Endothelial cell of hepatic sinusoid (primary cell): ENCODE data around the gene CSN2.
"Not testable (repeated sequence)": the region's sequence is repeated elsewhere in the genome, so short reads cannot be mapped to it uniquely, and the experiment has no call there.

Experiments
- in situ Hi-C: cut with HindIII; loops from 2 replicates; pipeline ENCODE4 v1.10.0; 2017; ENCODE audit warnings: low sequenced_read_pairs

CSN2 gene

DNA sequence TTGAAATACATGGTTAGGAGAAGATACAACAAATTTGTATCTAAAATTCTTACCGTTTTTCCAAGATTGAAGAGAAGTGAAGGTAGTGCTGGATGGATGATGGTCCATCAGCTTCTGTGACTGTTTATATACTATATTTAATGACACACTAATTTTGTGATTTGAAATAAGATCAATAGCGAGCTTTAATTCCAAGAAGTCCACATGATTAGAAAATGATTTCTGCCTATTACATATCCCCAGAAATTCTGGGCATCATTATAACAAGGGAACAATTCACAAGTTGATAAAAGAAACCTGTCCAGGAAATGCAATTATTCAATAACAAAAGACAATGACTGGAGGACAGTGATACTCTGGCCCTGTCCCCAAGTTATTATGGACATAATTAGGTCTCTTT is at the start of gene CSN2:
Gene CSN2, minus strand, starts transcription at position 101 of the 400 bp plus-strand sequence. CDS start 4,733 bp downstream, outside the sequence.
- in situ Hi-C loops, result no loop called here

DNA sequence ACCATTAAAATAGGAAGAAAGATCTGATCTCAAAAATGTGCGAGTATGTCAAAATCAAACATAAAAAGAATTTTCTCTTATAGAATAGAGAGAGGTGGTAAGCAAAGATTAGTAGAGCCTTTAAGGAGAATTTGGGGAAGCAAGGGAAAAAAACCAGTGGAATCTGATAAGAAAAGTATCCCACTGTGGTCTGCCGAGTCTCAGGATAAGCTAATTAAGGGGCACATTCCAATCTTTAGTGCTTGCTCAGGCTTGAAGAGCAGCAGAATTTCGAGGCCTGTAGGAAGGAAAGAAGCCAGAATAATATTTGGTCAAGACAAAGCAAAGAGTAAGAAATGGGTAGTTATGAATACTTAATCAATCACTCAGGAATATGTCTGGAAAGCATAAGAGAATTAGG is 43.2 kb upstream of the CSN2 start:
- in situ Hi-C loops, result no loop called here

GRCh38 chr4:70002507-70002906 is 37.0 kb upstream of the CSN2 start:
- in situ Hi-C loops, result no loop called here

GRCh38 chr4:70000711-70001110 is 35.2 kb upstream of the CSN2 start:
- in situ Hi-C loops, result no loop called here

- in situ Hi-C loops, result no loop called here
Observed at GRCh38 chr4:69999420-69999819, 33.9 kb upstream of the CSN2 start.

- in situ Hi-C loops, result no loop called here
Observed at GRCh38 chr4:69995526-69996016, 30.0 kb upstream of the CSN2 start, which contains the start of gene STATH. Gene STATH (plus strand): TSS chr4:69995966. CDS start chr4:69998438, 2,472 bp downstream.

DNA sequence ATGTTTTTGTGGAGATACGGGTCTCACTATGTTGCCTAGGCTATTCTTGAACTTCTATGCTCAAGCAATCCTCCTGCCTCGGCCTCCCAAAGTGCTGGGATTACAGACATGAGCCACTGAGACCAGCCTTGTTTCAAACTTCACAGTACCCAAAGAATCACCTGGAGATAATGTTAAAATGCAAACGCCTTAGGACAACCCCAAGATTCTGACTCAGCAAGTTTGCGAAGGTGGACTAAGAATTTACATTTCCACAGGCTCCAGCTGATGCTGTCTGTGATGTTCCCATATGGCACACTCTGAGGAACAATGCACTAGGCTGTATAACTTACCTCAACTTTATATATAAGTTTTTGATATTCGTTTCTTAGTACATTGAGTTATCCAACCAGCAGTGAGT is 29.3 kb upstream of the CSN2 start:
- in situ Hi-C loops, result no loop called here

- in situ Hi-C loops, result no loop called here
Observed at GRCh38 chr4:69991016-69991415, 25.5 kb upstream of the CSN2 start.

- in situ Hi-C loops, result no loop called here
Observed at GRCh38 chr4:69986663-69987062, 21.1 kb upstream of the CSN2 start.

- in situ Hi-C loops, result no loop called here
Observed at GRCh38 chr4:69984030-69984443, 18.5 kb upstream of the CSN2 start.

DNA sequence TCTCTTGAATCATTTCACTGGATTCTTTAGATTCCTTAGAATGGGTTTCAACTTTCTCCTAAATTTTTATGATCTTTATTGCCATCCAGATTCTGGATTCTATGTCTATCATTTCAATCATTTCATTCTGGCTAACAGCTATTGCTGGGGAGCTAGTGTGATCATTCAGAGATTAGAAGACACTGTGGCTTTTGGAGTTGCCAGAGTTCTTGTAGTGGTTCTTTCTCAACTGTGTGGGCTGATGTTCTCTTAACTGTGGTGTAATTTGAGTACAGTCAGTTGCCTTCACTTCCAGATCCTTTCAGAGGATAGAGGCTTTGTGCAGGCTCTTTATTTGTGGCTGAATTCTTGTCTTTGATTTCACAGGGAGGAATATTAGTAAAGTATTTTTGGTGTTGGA is 12.1 kb upstream of the CSN2 start:
- in situ Hi-C loops, result no loop called here

GRCh38 chr4:69974631-69975030 is 9.1 kb upstream of the CSN2 start:
- in situ Hi-C loops, result no loop called here

- in situ Hi-C loops, result no loop called here
Observed at GRCh38 chr4:69970071-69970470, 4.5 kb upstream of the CSN2 start.

DNA sequence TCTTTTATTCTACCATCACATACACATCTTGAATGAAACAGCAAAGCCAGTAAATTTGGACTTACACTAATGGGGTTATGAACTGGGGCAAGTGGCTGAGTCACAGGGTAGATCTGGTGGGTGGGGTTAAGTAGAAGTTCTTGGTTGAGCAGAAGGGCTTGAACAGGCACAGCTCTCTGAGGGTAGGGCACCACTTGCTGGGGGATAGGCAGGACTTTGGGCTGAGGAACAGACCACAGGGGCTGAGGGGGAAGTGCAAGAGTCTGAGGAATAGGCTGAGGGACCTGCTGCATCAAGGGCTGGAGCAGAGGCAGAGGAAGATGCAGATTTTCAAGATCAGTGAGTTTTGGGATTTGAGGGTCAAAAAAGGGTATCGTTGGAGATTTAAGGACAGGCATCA is 8.3 kb downstream of the CSN2 start:
- in situ Hi-C loops, result no loop called here

GRCh38 chr4:69951602-69952001 is 13.9 kb downstream of the CSN2 start:
- in situ Hi-C loops, result no loop called here

DNA sequence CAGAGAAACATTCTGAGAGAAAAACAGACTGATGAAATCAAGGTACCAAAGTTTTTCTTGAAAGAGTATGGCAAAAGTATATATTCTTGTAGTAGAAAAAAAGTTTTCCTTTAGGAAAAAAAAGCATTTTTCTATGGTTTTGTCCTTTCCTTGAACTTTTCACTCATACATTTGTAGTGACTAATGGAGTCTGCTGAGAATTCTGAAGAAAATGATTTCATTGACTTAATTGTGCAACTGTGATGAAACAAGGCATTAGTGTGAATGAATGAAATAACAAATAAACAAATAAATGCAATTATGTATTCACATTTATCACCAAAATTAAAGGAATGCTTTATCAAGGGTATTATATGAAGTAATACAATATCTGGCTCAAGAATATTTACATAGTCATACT is 29.0 kb downstream of the CSN2 start:
- in situ Hi-C loops, result no loop called here

GRCh38 chr4:69934150-69934549 is 31.4 kb downstream of the CSN2 start:
- in situ Hi-C loops, result no loop called here

DNA sequence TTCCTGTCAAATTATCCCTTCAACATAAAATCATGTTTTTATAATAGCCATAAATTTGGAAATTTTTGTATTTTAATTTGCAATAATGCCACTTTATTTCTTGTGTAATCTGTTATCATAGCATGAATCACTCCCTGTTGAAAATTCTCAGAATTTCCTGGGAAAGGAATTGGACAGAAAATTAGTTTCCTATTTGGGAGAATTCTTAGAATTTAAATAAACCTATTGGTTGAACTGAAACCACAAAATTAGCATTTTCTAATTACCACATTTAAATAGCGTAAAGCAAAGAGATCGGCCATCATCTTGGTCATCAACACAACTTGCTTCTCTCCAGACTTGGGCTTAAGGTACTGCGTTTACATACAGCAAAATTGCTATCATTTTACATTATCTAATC is 34.8 kb downstream of the CSN2 start, which contains the start of gene CSN1S1:
Gene CSN1S1, plus strand, starts transcription at position 301 of the 400 bp plus-strand sequence. CDS start 1,488 bp downstream, outside the sequence.
- in situ Hi-C loops, result no loop called here

GRCh38 chr4:69923782-69924410 is 41.6 kb downstream of the CSN2 start:
- in situ Hi-C loops, result not testable (repeated sequence)

DNA sequence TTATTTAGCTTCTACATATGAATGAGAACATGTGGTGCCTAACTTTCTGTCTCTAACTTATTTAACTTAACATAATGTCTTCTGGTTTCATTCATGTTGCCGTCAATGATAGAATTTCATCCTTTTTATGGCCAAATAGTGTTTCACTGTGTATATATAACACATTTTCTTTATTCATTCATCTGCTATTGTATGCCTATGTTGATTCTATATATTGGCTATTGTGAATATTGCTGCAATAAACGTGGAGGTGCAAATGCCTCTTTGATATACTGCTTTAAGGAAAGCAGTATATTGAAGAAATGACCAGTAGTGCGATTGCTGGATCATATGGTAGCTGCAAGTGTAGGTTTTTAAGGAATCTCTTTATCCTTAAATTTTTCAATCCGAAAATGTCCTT is 44.7 kb downstream of the CSN2 start:
- in situ Hi-C loops, result no loop called here

DNA sequence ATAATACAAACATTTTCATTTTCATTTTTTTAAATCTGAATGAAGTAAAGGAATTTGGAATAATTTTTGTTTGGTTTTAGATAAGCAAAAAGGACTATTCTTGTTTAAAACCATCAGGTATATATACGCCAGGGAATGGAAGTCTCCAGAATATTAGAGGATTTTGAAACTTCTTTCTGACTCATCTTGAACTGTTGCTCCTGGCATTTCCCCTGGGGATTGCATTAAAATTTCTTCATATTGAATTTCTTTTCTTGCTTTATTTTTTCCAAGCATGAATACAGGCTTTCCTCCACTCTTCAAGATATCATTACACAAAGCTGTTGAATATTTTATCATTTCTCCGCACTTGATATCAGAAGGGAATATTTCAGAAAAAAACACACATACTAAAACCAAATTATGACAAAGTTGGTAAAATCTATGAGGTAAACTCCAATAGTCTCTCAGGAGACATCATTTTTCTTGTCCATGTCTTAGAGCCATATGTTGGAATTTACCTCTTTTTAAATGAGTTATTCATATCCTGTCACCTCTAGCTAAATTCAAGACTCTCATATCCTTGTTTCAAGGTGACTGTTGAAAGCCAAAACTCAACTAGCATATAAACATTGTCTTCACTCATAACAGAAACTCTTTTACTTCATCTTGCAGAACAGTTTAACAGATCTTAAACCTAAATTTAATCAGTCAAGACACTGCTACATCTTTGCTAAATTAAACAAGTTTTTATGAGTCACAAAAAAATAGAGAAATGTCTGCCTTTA is 55.3 kb downstream of the CSN2 start:
- in situ Hi-C loops, result no loop called here

- in situ Hi-C loops, result no loop called here
Observed at GRCh38 chr4:69909195-69909594, 56.3 kb downstream of the CSN2 start.
